NCI-H2196 (cell line): ENCODE results near the gene MRPL17.

ENCODE experiments used
- DNase-seq: peaks from one replicate; lab custom pipeline; 2025; ENCODE audit not compliant: unreplicated experiment; lab: John Stamatoyannopoulos, UW

Gene MRPL17

DNA sequence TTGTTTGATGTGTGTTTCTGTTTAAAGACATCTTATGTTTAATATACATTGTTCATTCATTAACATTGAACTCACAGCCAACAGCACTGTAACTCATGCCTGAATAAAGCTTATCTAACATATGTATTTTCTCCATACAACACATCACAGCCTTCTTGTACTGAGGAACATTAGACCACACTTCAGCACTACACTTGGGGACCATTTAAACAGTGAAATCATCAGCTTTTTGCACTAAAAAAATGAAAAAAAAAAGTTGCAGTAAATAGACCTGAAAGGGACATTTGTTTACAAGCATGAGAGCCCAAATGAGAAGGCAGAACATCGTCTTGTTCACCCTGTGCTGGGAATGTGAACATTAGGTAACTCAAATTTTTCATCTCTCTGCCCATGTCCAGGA is 48.6 kb downstream of the MRPL17 start:
- DNase-seq: no peak

DNA sequence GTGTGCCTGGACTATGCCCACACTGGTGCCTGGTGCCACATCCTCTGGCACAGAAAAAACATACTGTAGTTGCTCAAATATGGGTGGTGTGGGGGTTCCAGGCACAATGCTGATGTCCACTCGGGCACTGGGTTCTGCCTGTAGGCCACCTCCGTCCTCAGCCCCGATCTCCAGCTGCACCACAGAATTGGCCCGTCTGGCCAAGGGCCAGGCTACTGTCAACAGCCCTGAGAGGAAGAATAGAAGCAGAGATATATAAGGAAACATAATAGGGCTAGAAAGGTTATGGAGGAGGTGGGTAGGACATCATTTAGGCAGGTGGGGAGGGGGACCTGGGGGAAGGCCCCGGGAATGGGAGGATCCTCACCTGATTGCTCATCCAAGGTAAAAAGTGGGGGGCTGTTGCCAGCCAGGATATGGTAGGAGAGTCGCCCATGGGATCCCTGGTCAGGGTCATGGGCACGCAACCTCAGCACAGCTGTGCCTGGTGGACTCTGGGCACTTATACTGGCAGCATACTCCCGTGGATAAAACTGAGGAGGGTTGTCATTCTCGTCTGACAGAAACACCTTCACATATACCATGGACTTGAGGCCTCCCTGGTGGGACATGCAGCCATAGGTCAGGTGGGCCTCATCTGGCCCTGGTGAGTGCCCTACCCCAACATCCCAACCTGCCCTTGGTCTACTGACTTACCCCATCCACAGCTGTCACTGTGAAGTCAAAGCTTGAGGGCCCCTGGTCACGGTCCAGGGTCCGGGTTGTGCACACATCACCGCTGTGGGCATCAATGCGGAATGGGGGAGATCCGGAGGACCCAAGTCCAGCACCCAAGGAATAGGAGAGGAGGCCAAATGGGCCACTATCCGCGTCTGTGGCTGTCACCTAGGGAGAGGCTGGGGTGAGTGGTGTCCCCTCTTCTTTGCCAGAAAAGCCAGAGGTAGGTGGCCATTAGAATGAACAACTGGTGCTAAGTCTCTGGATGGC is 49.4 kb downstream of the MRPL17 start:
- DNase-seq: no peak

GRCh38 chr11:6632116-6633073 is 50.7 kb downstream of the MRPL17 start:
- DNase-seq: no peak

GRCh38 chr11:6631361-6631890 is 51.7 kb downstream of the MRPL17 start:
- no peak for DNase-seq

GRCh38 chr11:6630632-6631291 is 52.4 kb downstream of the MRPL17 start:
- no peak for DNase-seq
